Glomerular endothelial cell (primary cell): ENCODE results near the gene LARP4B. TPM values are rescaled to one million over a fixed set of nuclear protein-coding genes. Genes with fewer than 3 reads are reported as not detected.

Experiments used
- DNase-seq: peaks from one replicate; pipeline ENCODE4 v3.0.0-alpha.2; 2011; ENCODE audit warnings: low read depth, low spot score; ENCODE audit errors: extremely low read depth
- total RNA-seq: library from RNA; depleted of rRNA; stranded (reverse); fragments of >200 nt; gene quantifications from 2 replicates; pipeline ENCODE4 v1.2.3, GENCODE V29; 2015

The LARP4B gene
- total RNA-seq, 1 donor from 2014 or later: 65.3 TPM

- DNase-seq: no peak
Observed at GRCh38 chr10:811379-812175, 119.9 kb downstream of the LARP4B start.

GRCh38 chr10:810351-810846 lies 121.1 kb downstream of the LARP4B start:
- no peak for DNase-seq

GRCh38 chr10:809671-810350 lies 121.7 kb downstream of the LARP4B start:
- DNase-seq: no peak

GRCh38 chr10:807958-808353 lies 123.5 kb downstream of the LARP4B start:
- DNase-seq: no peak

GRCh38 chr10:807163-807957 lies 124.1 kb downstream of the LARP4B start:
- no peak for DNase-seq

- no peak for DNase-seq
Observed at GRCh38 chr10:806451-807162, 124.9 kb downstream of the LARP4B start.

GRCh38 chr10:805620-806305 lies 125.7 kb downstream of the LARP4B start:
- no peak for DNase-seq

GRCh38 chr10:804787-805619 lies 126.5 kb downstream of the LARP4B start:
- DNase-seq: no peak

- no peak for DNase-seq
Observed at GRCh38 chr10:804191-804781, 127.2 kb downstream of the LARP4B start.

GRCh38 chr10:803041-803741 lies 128.3 kb downstream of the LARP4B start:
- DNase-seq: no peak

- no peak for DNase-seq
Observed at GRCh38 chr10:802506-802905, 129.0 kb downstream of the LARP4B start.

- no peak for DNase-seq
Observed at GRCh38 chr10:797179-797578, 134.3 kb downstream of the LARP4B start.

GRCh38 chr10:796233-796632 lies 135.3 kb downstream of the LARP4B start:
- DNase-seq: no peak

GRCh38 chr10:794382-794956 lies 137.0 kb downstream of the LARP4B start:
- DNase-seq: no peak

GRCh38 chr10:792792-793100 lies 138.8 kb downstream of the LARP4B start:
- no peak for DNase-seq

GRCh38 chr10:792083-792791 lies 139.3 kb downstream of the LARP4B start:
- no peak for DNase-seq

- no peak for DNase-seq
Observed at GRCh38 chr10:791639-792038, 139.9 kb downstream of the LARP4B start.
